Mucosa of stomach (tissue), 1 donor: ENCODE data around the gene VCL.

ENCODE experiments used
- H3K27me3 ChIP-seq: one replicate; pipeline ENCODE4 v1.7.0; 2013; ENCODE audit warnings: mild to moderate bottlenecking, low read length; ENCODE audit not compliant: control insufficient read depth, insufficient read depth
- H3K36me3 ChIP-seq: one replicate; pipeline ENCODE4 v1.7.0; 2013; ENCODE audit warnings: low read length; ENCODE audit not compliant: control insufficient read depth, insufficient read depth
- H3K4me1 ChIP-seq: one replicate; pipeline ENCODE4 v1.7.0; 2013; ENCODE audit warnings: mild to moderate bottlenecking, low read length; ENCODE audit not compliant: control insufficient read depth, insufficient read depth
- H3K4me3 ChIP-seq: one replicate; pipeline ENCODE4 v1.7.0; 2013; ENCODE audit warnings: low read length
- H3K9ac ChIP-seq: one replicate; pipeline ENCODE4 v1.7.0; 2013; ENCODE audit warnings: mild to moderate bottlenecking, low read length, moderate library complexity
- H3K9me3 ChIP-seq: one replicate; pipeline ENCODE4 v1.7.0; 2013; ENCODE audit warnings: mild to moderate bottlenecking, low read length, moderate library complexity; ENCODE audit not compliant: control insufficient read depth
- donor health status: Pancreatic carcinoma.

The VCL gene

DNA sequence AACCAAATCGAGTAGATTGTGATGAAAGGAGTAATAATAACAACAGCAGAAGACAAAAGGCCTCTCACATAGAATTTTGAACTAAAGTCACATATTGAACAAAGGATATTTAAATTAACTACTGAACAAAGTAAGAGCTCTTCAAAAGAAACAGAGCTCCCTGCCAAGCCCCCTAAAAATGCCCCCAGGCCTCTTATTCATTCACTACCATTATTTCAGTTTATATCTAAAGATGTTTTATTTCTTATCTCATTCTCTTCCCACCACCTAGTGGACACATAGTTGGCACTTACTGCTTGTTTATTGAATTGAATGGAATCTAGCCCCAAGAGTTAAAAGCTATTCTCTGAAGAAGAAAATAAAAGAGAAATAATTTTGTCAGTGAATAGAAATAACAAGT, 37.4 kb downstream of the VCL start:
- H3K9me3 ChIP-seq, result no peaks in the 10 kb centered on the region
- H3K9ac ChIP-seq, result no peak overlapping the region
- no peak overlapping the region for H3K4me3 ChIP-seq
- no peaks in the 10 kb centered on the region for H3K36me3 ChIP-seq
- no peaks in the 10 kb centered on the region for H3K4me1 ChIP-seq
- H3K27me3 ChIP-seq, result no peaks in the 10 kb centered on the region

DNA sequence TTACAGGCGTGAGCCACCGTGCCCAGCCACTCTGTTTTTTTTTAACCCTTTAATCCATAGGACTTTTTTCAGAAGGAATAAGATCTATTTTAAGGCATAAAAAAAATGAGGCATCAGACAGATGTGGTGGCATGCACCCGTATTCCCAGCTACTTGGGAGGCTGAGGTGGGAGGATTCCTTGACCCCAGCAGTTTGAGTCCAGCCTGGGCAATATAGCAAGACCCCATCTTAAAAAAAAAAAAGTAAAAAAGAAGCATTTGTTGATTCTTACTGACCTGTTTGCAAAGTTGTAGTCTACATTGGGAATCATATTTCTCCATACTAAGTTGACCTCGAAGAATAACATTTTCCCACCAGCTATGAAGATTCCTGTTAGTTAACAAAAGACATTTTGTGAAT, 38.6 kb downstream of the VCL start:
- Histone ChIP-seq H3K4me3 (no peak overlapping the region), H3K9me3 (no peaks in the 10 kb centered on the region), H3K4me1 (no peaks in the 10 kb centered on the region), H3K9ac (no peak overlapping the region), H3K27me3 (no peaks in the 10 kb centered on the region), H3K36me3 (no peaks in the 10 kb centered on the region)

DNA sequence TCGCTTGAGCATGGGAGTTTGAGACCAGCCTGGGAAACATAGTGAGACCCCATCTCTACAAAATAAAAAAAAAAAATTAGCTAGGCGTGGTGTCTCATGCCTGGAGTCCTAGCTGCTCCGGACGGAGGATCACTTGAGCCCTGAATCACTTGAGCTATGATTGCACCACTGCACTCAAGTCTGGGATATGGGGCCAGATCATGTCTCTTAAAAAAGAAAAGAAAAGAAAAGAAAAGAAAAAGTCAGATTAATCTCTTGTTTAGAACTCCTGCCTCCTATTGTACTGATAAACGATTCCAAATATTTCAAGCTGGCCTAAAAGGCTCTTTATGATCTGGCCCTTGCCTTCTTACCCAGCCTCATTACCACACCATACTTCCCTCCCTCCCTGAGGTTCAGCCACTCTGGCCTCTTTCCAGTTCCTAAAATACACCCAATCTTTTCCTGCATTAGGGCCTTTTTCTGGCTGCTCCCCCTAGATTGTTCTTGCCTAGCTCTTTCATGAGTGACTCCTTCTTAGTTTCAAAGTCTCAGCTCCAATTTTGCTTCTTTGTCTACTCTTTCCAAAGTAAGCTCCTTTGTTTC, 41.7 kb downstream of the VCL start:
- no peaks in the 10 kb centered on the region for H3K36me3 ChIP-seq
- no peaks in the 10 kb centered on the region for H3K27me3 ChIP-seq
- H3K9ac ChIP-seq, result no peak overlapping the region
- H3K4me1 ChIP-seq, result no peaks in the 10 kb centered on the region
- no peaks in the 10 kb centered on the region for H3K9me3 ChIP-seq
- no peak overlapping the region for H3K4me3 ChIP-seq

DNA sequence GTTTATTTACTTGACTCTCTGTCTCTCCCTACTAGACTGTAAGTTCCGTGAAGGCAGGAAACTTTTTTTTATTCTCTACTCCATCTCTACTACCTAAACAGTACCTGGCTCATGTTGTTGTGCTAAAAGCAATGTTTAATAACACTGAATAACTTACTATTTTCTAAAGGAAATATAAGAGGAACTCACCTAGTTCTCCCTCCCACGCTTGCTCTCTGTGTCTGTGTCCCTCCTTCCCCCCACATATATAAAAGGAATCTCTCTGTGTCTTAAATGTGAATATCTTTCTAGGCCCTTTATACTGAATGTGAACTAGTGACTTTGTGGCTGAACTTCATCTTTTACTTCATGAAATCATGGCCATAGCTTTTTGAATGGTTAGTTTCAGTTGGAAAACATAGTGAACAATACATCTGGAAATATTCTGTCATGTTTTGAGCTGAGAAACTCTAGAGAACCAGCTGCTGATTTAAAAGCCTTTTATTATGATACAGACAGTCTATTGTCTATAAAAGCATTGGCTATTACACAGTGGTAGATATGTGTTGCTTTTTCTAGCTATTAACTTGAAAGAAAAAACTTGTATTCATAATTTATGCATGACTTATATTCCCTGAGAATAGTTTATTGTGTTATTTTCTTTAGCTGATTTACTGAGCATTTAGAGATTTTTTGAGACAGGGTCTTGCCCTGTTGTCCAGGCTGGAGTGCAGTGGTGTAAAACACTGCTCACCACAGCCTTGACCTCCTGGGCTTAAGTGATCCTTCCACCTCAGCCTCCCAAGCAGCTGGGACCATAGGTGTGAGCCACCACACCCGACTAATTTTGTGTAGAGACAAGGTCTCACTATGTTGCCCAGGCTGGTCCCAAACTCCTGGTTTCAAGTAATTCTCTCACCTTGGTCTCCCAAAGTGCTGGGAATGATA, 42.5 kb downstream of the VCL start:
- no peaks in the 10 kb centered on the region for H3K4me1 ChIP-seq

DNA sequence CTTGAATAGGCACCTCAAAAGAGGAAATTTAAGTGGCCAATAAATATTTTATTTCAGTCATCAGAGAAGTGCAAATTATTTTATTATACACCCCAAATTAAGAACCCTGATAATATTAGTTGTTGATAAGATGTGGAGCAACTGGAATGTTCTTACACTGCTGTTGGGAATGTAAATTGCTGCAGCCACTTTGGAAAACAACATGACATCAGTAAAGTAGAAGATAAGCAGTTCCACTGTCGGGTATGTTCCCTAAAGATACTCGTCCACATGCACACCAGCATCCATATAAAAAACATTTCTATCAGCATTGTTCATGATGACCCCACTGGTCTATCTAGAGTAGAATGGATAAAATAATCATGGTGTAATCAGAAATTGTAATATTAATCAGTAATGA, 46.5 kb downstream of the VCL start:
- Histone ChIP-seq H3K4me3 (no peak overlapping the region), H3K36me3 (no peaks in the 10 kb centered on the region), H3K27me3 (no peaks in the 10 kb centered on the region), H3K9me3 (no peaks in the 10 kb centered on the region), H3K9ac (no peak overlapping the region), H3K4me1 (peaks cover 12% of the 10 kb centered on the region)

More for the DNA sequence above, 42.5 kb downstream of the VCL start:
- Histone ChIP-seq H3K9me3 (no peaks in the 10 kb centered on the region), H3K36me3 (no peaks in the 10 kb centered on the region), H3K9ac (no peak overlapping the region), H3K4me3 (no peak overlapping the region), H3K27me3 (no peaks in the 10 kb centered on the region)

DNA sequence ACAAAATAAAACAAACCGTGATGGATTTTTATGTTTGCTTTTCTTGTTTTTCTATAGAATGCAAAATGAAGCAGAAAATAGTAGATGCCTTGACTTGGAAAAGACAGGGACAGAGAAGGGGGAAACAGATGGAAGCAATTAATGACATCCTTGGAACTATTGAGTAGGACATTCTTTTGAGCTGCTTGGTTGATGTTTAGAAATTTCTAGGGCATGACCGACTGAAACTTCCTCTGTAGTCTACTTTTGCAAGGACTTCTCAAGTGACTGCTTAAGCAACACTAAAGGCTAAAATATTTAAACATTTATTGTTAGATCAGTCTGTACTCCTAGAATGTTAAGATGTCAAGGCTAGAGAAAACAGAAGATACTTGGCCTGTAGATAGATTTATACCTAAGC, 49.4 kb downstream of the VCL start:
- Histone ChIP-seq H3K36me3 (no peaks in the 10 kb centered on the region), H3K4me3 (no peak overlapping the region), H3K9me3 (no peaks in the 10 kb centered on the region), H3K27me3 (no peaks in the 10 kb centered on the region), H3K4me1 (peaks cover 12% of the 10 kb centered on the region), H3K9ac (no peak overlapping the region)

DNA sequence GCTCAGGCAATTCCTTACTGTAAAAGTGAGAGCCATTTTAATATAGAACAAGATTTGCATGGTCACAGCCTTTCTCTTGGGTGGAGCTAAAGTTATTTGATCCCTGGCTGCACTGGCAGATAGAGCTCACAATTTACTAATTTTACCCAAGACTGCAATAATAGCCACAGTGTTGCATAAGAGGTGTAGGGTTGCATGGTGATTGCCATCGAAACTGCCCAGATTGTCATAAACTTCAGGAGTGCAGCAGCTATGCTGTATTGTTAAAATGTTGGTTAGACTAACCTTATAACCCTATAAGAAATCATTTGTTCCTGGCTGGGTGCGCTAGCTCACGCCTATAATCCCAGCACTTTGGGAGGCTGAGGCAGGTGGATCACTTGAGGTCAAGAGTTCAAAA, 50.0 kb downstream of the VCL start:
- Histone ChIP-seq H3K4me3 (no peak overlapping the region), H3K36me3 (no peaks in the 10 kb centered on the region), H3K4me1 (peaks cover 12% of the 10 kb centered on the region), H3K9me3 (no peaks in the 10 kb centered on the region), H3K9ac (no peak overlapping the region), H3K27me3 (no peaks in the 10 kb centered on the region)

DNA sequence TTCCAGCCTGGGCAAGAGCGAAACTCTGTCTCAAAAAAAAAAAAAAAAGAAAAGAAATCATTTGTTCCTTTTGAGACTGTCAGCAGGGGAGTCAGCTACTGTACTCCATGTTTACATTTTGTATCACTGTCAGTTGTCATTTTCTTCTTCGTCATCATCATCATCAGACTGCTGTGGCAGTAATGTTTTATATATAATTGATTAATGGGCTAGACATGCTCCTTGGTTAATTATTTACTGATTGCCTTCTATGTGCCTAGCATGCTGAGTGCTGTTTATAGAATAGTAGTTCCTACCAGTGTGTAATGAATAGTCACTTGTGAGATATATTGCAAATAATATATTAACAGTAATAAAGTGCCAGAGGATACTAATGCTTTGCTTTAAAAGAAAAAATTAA, 50.5 kb downstream of the VCL start:
- H3K9me3 ChIP-seq, result no peaks in the 10 kb centered on the region
- H3K4me3 ChIP-seq, result no peak overlapping the region
- peaks cover 12% of the 10 kb centered on the region for H3K4me1 ChIP-seq
- H3K27me3 ChIP-seq, result no peaks in the 10 kb centered on the region
- no peak overlapping the region for H3K9ac ChIP-seq
- no peaks in the 10 kb centered on the region for H3K36me3 ChIP-seq

DNA sequence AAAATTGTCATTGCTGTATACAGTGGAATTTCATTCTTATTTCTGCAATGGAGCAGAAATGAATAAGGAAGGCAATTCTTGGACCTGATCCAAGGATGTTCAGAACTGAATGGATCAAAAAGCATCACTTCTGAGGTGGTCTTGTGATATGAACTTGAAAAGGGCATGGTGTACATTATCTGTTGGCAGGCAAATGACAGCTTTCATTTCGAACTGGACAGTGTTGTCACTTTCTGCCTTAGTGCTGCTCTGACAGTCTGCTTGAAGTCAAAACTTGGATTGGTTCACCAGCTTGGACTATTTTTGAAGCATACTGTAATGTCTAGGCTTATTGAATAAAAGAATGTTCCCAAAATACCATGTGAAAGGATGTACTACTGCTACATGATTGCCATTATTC, 52.0 kb downstream of the VCL start:
- Histone ChIP-seq H3K27me3 (no peaks in the 10 kb centered on the region), H3K36me3 (no peaks in the 10 kb centered on the region), H3K4me3 (no peak overlapping the region), H3K9me3 (no peaks in the 10 kb centered on the region), H3K9ac (no peak overlapping the region), H3K4me1 (peaks cover 12% of the 10 kb centered on the region)

DNA sequence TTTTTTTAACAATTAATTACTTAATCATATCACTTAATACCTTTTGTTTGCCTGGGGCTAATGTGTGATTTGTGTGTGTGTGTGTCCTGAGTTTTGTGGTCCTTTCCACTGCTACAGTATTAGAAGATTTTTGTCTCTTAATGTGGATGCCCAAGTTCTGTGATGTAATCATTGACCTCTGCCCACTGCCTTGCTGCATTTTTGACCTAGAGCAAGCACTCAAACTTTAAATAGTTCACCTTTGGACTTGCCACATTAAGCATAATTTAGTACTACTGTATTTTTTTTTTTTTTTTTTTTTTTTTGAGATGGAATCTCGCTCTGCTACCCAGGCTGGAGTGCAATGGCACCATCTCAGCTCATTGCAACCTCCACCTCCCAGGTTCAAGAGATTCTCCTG, 52.7 kb downstream of the VCL start:
- Histone ChIP-seq H3K27me3 (no peaks in the 10 kb centered on the region), H3K9ac (no peak overlapping the region), H3K9me3 (no peaks in the 10 kb centered on the region), H3K4me1 (peaks cover 13% of the 10 kb centered on the region), H3K36me3 (no peaks in the 10 kb centered on the region), H3K4me3 (no peak overlapping the region)

DNA sequence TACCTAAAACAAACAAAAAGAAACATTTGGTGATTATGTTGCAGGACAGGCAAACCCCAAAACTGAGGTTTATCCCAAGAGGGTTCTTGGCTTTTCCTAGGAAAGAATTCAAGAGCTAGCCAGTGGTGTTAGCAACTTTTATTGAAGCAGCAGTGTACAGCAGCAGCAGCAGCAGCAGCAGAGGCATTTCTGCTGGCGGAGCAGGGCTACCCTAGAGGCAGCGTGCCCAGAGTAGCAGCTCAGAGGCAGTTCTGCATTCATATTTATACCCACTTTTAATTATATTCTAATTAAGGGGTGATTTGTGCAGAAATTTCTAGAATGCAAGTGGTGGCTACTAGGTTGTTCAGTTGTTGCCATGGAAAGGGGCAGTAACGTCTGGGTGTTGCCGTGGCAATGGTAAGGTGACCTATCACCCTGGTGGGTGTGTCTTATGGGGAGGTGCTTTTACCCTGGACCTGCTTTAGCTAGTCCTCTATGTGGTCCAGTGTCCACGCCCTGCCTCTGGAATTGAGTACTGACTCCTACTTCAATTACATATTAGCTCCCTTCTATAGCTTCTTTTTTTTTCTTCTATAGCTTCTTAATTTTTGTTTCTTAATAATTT, 53.9 kb downstream of the VCL start:
- no peak overlapping the region for H3K4me3 ChIP-seq
- no peak overlapping the region for H3K9ac ChIP-seq
- no peaks in the 10 kb centered on the region for H3K27me3 ChIP-seq
- no peaks in the 10 kb centered on the region for H3K36me3 ChIP-seq
- no peaks in the 10 kb centered on the region for H3K9me3 ChIP-seq
- H3K4me1 ChIP-seq, result peaks cover 21% of the 10 kb centered on the region

DNA sequence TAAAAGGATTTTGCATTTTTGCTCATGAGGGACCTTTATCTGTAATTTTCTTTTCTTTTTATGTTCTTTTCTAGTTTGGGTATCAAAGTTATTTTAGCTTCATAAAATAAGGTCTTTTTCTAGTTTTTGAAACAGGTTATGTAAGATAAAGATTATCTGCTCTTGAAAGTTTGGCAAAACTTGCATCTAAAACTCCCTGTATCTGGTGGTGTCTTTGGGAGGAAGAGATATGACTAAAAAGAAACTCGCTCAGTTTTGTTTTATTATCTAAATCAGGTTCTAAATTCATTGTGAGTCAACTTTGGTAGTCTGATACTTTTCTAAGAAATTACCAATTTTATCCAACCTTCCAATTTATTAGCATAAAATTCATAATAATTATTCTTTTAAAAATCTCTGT, 55.1 kb downstream of the VCL start:
- Histone ChIP-seq H3K27me3 (no peaks in the 10 kb centered on the region), H3K4me1 (peaks cover 22% of the 10 kb centered on the region), H3K9ac (no peak overlapping the region), H3K9me3 (no peaks in the 10 kb centered on the region), H3K4me3 (no peak overlapping the region), H3K36me3 (no peaks in the 10 kb centered on the region)
